Right lung (tissue), 5 donors: ENCODE results near the gene KRT76. TPM values are rescaled to one million over a fixed set of nuclear protein-coding genes. Genes with fewer than 3 reads are reported as not detected.
"Not testable (repeated sequence)": the region's sequence is repeated elsewhere in the genome, so short reads cannot be mapped to it uniquely, and the experiment has no call there.

Experiments
- DNase-seq, 2 donors: peaks; one replicate each; pipeline ENCODE4 v3.0.0-alpha.2; 2013
- polyA plus RNA-seq, 5 donors: library from polyadenylated mRNA; unstranded; fragments of 120-200 nt; gene quantifications; one replicate each; pipeline versions ENCODE4 v1.2.1 to v1.2.3, GENCODE V29; 2013; ENCODE audit warnings: inconsistent platforms in 1 of 5, low replicate concordance in 1 of 5; ENCODE audit not compliant: insufficient read length in 5 of 5, insufficient read depth in 1 of 5

KRT76 gene
- polyA plus RNA-seq, 5 donors: not detected

DNA sequence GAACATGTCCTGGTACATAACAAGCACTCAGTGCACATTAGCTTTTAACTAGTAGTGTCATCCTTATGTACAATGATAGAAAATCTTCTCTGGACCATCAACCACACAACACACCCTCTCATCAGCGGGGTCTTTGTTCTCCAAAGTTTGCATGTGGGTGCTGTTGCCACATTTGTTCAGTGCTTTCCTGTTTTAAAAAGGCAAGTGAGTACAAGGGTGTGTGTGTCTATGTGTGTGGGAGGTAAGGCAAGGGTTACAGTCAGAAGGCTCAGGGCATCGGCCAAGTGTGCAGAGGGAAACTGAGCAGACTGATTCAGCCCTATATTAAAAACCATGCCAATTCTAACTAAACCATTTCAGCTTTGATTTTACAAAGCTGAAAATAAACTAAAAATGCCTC, 17.9 kb downstream of the KRT76 start:
- no peak for DNase-seq

DNA sequence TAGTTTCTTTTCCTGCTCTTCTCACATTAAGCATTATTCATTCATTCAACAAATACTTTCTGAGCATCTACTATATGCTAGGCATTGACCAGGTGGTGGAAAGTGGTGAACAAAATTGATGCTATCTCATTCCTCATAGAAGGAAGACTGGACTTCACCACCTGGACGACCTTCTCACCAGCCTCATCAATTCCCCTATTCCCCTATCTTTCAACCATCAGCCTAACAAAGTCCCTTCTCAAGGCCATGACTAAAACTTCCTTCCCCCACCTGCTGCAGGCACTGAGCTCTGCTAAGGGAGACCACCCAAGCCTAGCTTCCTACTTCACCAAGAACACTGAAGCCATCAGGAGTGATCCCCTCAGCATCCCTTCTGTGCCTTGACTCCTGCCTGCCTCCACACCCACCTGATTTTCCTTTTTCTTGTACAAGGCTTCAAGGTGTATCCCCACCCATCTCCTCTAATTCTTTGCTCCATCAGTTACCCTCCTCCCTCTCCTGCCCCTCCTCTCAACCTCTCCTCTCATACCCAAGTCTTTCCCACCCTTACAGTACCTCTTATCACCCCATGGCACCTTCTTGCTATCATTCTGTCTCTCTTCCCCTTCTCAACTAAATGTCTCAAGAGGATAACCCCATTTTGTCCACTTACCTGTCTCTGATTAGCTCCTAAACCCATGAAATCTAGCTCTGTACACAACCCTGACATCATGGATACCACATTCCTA, 19.5 kb downstream of the KRT76 start:
- DNase-seq: no peak

DNA sequence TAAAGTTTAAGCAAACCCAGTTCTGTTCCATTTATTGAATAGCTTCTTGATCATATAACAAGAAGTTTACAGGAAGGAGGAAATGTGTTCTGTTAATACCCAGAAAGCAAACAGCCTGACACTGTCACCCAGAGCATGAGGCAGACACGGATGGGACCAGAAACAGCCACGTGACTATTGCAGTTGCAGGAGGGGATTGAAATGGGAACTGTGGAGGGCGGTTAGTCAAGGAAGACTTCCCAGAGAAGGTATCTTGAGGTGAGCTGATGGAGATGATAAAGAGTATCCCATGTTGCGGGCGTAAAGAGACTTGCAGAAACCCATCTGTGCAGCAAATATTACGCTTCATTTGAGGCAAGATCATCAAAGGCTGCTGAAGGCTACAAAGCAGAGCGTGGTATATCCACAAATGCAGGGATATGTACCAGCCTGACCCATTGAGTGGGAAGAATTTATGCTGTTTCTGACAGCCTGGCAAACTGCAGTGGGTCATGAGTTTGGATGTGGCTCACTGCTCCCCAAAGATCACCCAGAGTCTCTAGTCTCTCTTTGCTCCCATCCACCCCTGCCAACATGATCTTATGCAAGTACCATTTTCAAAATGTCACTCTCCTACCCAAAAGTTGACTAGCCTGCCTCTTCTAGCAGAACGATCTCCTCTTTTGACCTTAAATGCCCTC, 20.7 kb downstream of the KRT76 start:
- no peak for DNase-seq

DNA sequence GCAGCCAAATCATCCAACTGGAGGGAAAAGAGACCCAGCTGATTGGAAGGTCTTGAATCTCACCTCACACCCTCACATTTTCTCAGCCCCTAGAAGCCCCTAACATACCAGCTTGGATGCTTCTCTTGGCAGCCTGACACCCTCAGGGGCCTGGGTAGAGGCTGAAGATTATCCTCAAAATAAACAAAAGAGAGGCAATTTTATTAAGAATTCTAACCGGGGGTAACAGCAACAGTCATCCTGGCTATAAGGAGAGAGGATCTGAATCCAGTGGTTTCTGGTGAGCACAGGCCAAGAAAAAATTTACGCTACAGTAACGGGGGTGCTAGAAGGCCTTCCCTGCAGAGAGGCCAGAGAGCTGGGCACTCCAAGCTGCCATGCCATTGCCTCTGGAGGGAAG, 21.6 kb downstream of the KRT76 start:
- no peak for DNase-seq

DNA sequence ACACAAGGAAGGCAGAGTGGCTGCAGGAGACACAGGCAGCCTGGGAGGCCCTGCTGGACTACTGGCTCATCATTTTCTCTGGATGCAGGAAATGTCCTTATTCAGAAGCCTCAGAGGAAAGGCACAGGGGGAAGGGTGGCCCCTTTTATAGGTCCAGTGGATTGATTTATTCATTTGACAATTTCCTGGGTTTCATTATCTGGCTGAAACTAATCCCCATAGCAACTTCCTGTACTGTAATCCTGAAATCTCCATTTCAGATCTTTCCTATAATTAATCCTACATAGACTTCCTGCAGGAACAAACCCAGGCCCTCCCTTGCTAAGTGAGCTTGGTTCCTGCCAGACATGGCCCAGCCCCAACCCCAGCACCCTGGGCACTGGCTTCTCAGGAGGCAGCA, 23.0 kb downstream of the KRT76 start:
- DNase-seq: no peak

DNA sequence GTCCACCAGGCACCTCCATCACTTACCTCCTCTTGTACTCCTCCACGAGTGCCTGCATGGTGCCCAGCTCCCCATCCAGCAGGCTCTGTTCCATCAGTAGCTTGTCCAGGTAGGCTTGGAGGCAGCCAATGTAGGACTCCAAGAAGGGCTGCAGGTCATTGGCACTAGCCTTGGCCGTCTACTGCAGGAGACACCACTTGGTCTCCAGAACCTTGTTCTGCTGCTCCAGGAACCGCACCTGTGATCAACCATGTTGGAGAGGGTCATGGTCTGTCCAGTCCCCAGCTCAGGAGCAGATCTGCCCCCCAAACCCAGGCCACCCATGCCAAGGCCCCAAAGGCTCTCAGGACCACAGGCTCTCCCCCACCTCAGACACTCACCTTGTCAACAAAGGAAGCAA, 23.9 kb downstream of the KRT76 start:
- no peak for DNase-seq

DNA sequence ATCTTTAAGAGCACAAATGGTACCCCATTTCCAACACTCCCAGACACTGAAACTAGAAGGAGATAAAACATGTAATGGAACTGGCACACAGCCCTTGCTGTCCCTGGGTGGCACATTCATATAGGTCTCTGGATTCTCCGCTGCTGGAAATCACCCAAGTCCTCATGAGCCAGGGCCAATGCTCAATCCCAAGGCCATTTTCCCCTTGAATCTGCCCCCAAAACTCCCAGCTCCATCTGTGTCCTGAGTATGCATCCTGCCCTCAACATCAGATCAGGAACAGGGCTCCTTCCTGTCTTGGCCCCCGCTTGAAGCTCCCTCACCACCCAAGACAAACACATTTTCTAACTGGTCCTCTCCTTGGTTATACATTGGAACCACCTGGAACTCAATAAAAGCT, 24.6 kb downstream of the KRT76 start:
- DNase-seq: no peak

DNA sequence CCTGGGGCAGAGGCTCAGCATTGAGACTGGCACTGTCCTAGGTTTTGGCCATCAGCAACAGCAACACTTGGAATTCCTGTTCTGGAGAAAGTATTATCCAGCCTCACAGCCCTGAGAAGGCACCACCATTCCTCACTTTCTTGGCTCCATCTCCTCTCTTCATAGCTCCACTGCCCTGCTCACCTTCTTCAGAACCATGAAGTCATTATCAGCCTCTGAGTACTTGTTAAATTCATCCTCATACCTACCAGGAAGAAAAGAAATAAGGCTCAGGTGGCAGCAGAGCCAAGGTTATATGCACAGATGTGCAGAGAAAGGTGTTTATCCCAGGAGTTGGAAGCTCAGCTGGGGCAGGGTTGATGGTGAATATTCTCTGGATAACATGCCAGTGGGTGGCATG, 25.4 kb downstream of the KRT76 start:
- no peak for DNase-seq

DNA sequence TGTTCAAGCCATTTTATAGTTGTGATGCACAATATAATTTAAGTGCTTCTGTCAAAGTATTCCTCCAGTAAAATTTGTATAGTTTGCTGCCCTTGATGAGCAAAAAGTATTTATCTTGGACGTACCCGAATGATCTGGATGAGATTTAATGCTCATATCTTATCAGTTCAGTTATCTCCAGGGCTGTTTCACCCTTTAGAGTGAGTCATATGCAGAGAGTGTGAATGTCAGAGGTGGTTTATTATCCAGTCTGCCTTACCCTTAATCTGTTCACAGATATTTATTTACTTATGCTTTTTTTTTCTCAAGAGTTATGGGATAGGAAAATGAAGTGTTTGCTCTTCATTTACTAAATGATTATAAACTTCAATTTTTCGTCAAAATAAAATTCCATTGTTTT, 26.6 kb downstream of the KRT76 start:
- not testable (repeated sequence) for DNase-seq

DNA sequence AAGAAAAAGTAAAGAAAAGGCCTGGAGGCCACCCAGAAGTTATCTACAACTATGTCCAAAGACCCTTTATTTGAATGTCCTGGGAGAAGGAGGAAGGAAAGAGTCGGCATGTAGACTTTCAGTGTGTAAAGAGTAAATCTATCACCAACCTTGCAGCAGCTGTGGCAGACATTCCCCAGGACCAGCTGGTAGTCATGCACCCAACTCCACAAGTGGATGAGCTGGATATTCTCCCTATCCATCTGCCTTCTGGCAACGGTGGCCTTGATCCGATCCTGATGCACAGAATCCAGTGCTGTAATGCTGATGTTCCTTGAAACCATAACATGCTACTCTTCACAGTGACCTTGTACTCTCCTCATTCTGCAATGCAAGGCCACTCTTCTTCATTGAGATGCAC, 27.3 kb downstream of the KRT76 start:
- no peak for DNase-seq

DNA sequence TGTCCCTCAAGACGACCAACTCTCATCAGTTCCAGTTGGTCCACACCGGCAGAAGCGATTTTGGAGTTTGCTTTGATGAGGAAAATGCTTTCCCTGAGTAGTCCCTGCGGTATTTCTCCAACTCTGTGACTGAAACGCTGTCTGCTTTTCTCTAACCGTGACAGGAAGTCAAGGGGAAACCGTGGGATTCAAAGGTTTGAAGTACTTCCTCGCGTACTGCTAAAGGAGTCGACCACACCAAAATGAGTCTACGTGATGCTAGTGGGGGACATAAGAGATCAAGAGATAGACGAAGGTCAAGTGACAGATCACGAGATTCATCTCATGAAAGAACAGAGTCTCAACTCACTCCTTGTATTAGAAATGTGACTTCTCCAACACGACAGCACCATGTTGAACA, 28.6 kb downstream of the KRT76 start:
- no peak for DNase-seq

DNA sequence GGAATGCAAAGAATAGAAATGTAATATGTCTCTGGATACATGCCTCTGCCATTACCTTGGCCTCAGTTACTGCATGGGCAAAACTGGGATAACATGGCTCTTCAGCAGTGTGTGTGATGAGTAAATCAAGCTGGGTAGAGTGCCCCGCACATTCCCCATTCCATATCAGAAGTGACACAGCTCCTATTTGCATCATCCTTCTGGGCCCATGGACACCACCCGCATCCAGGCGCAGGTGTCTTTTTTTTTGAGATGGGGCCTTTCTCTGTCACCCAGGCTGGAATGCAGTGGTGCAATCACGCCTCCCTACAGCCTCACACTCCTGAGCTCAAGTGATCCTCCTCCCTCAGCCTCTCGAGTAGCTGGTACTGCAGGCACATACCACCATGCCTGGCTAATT, 31.6 kb downstream of the KRT76 start:
- no peak for DNase-seq

DNA sequence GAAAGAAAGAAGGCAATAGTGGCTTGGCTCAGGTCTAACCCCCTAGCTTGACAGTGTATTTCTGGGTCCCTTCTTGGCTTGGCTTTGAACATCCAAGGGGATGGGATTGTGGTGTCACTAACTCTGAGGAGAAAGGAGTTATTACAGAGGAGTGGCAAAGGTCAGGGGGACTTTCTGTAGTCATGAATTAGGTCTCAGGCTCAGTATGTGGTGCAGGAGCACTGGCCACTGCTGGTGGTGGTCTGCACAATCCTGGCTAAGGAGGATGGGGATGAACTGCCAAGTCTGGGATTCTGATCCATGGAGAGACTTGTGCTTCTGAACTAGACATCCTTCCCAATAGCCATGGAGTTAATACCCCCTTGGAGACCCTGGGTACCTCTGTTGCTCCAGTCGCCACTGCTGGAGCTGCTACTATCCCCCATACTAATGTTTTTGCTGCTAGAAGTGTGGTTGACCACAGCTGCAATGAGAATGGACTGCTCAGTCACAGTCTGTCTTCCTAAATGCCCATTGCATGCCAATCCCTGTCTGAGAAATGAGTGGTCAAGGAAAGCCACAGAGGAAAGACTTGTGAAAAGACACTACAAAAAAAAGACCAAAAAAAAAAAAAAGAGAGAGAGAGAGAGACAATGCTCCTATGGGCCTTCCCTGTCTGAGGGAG, 32.5 kb downstream of the KRT76 start:
- no peak for DNase-seq

DNA sequence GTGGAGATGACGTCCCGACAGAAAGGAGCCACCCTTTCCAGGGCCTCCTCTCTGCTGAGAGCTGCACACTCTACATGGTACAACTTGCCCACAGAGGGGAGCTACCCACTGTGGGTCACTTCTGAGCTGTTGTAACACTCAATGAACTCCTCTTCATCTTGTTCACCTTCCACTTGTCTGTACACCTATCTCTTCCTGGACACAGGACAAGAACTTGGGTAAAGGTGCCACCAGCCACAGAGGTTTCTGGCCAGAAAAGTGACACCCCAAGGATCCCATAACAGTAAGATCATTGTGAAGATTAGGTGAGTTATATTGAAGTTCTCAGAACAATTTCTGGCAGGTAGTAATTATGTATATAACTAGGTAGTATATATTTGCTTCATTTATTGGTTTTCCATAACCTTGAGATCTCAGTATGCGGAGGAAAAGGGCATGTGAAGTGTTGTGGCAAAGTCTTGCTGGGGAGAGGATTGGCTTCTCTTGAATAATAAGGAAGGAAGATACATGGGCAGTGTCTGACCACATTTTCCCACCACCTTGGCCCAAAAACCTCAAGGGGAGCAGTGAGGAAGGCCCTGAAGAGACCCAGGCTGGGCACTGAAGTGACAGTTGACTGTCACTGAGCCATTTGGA, 34.2 kb downstream of the KRT76 start:
- DNase-seq: no peak

DNA sequence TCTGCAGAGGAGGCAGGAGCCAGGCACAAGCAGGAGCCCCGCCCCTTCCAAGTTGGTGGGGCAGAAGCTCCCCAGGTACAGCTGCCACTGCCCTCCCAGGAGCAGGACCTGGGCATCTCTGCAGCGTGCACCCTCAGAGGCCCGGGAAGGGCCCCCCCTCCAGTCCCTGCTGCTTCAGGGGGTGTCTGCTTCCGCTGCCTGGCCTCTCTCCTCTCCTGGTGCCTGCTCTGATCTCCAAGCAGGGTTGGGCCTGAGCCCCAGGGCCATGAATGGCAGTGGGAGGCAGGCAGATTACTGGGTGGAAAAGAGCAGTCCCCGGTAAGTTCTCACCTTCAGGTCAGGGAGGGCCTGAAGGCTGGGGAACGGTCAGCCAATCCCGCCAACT, 35.0 kb downstream of the KRT76 start:
- no peak for DNase-seq

DNA sequence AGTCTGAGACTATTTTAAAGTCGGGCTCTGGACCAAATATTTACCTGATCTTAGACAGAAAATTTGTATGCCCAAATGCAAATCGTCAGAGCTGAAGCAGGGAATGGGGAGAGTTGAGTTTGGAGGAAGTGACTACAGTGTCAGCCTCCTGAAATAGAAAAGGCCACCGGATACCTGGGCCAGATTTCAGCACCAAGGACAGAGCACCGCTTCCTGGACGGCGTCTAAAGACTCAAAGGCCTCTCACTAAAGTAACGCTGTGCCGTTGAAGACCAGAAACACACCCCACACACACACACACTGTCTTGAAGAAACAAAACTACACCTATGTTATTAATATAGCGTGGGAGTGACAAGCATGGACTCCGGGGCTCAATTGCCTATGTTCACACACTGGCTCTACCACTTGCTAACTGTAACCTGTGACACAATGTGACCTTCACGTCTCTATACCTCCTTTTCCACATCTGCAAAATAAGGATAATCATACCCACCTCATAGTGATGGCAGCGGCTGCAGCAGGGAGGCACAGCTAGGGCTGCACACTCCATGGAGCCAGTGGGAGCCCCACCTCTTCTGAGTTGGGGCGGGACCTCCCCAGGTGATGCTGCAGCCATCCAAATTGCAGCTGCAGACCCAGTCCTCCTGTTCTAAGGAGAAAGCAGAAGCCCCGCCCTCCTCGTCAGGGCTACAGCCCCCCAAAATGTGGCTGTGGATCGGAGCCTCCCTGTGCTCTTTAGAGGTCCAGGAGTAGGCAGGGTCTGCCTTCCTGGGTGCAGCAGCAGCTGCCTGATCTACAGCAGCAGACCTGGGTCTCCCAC, 35.6 kb downstream of the KRT76 start:
- peak; percentile 55 to 63 for DNase-seq

DNA sequence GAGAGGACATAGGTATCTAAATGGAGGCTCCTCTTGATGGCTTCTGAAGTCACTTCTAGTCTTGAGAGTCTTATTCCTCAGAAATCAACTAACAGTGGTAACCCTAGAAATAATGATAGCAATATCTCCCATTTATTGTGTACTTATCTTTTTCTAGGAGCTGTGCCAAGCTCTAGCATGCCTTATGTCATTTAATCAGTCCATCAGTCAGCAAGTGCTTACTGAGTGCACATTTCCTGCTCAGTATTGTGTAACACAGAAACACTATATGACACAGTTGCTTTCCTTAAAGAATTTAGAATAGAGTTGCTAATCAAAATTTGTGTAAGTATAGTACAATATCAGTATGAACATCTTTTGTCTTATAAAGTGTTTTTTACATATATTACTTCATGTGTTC, 36.6 kb downstream of the KRT76 start:
- no peak for DNase-seq

DNA sequence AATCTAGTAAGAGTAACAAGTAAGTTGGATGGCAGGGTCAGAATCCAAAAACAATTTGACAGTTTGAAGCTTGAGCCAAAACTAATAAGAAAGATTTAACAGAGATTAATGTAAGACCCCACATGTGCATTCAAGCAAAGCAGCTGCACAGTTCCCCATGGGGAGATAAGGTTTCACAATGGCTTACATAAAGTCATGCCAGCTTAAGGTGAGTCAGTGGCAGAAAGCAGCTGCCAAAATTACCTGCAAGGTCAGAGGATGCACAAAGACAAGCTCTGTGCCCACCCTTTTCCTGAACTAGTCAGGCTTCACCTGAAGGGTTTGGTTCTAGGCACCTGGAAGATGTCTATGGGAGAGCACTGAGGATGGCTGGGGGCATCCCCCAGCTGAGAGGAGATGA, 37.2 kb downstream of the KRT76 start:
- no peak for DNase-seq

DNA sequence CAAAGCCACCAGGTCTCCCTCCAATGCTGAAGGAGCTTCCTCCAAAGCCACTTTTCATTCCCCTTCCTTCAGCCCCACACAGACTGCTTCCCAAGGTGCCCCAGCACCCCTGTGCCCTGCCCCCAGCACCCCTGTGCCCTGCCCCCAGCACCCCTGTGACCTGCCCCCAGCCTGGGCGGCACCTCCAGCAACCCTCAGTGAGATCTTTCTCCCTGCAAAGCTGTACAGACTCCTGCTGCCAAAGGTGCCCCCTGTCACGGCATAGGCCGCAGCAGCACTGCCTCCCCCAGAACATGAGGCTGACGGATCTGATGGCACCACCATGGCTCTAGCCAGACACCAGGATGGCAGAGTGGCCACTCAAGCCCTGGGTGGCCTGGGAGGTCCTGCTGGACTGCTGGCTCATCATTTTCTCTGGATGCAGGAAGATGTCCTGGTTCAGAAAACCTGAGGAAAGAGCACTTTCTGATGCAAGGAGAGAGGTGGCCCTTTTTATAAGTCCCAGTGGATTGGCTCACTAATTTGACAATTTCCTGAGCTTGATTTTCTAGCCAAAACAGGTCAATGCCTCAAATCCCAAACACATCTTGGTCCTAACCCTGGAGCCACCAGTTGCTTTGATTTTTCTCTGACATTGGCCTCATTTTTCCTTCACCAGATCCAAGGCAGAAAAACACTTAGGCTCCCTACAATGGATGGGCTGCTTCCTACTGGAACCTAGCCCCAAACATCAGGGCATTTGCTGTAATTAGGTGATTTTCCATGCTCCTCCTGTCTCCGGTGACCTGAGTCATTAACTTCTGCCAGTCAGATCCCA, 41.1 kb downstream of the KRT76 start:
- DNase-seq: no peak

DNA sequence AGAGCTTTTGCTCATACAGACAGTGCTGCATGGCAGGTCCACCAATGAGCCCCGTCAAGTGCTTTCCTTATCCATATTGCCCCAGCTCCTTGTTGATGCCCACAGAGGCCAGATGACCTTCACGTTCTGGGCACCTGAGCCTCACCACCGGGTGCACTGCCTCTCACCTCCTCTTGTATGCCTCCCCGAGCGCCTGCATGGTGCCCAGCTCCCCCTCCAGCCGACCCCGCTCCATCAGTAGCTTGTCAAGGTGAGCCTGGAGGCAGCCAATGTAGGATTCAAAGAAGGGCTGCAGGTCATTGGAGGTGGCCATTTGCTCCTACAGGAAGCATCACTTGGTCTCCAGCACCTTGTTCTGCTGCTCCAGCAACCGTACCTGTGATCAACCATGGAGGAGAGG, 42.0 kb downstream of the KRT76 start:
- DNase-seq: no peak

DNA sequence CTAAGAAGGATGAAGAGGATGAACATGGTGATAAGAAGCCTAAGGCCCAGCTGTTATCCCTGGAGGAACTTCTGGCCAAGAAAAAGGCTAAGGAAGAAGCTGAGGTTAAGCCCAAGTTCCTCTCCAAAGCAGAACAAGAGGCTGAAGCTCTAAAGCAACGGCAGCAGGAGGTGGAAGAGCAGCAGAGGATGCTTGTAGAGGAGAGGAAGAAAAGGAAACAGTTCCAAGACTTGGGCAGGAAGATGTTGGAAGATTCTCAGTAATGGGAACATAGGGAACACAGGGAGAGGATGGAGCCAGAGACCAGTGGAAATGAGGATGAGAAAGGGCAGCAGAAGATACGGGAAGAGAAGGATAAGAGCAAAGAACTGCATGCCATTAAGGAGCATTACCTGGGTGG, 46.4 kb downstream of the KRT76 start:
- DNase-seq: no peak
